Neural cell (in vitro differentiated cells): ENCODE data around the gene BHMT. TPM values are rescaled to one million over a fixed set of nuclear protein-coding genes. Genes with fewer than 3 reads are reported as not detected.
"Not testable (repeated sequence)": the region's sequence is repeated elsewhere in the genome, so short reads cannot be mapped to it uniquely, and the experiment has no call there.

Experiments
- H2AFZ ChIP-seq: fragments of 200-600, 300-800 bp; sonication (generic), shearing (Covaris generic); 2 replicates; pipeline ENCODE4 v1.6.0; 2014; ENCODE audit warnings: low read depth, mild to moderate bottlenecking, antibody characterized with exemption, low read length, moderate library complexity
- H3F3A ChIP-seq: fragments of 200-600 bp; shearing (Covaris generic); 2 replicates; pipeline ENCODE4 v1.6.1; 2016; ENCODE audit warnings: mild to moderate bottlenecking, moderate library complexity, mixed read lengths, antibody characterized with exemption, low read length; ENCODE audit not compliant: insufficient read depth, poor library complexity, severe bottlenecking
- H3K27ac ChIP-seq: fragments of 200-600, 300-800 bp; sonication (generic), shearing (Covaris generic); 2 replicates; pipeline ENCODE4 v1.5.1; 2014; ENCODE audit warnings: mild to moderate bottlenecking, low read length, moderate library complexity
- H3K27me3 ChIP-seq: fragments of 300-800, 200-600 bp; sonication (generic), shearing (Covaris generic); 2 replicates; pipeline ENCODE4 v1.6.0; 2014; ENCODE audit warnings: mild to moderate bottlenecking, low read depth, low read length, moderate library complexity; ENCODE audit not compliant: insufficient read depth
- H3K36me3 ChIP-seq: fragments of 300-800, 200-600 bp; sonication (generic), shearing (Covaris generic); 2 replicates; pipeline ENCODE4 v1.5.1; 2014; ENCODE audit warnings: mild to moderate bottlenecking, antibody characterized with exemption, low read length, moderate library complexity; ENCODE audit not compliant: insufficient read depth
- H3K4me2 ChIP-seq: fragments of 300-800, 200-600 bp; sonication (generic), shearing (Covaris generic); 2 replicates; pipeline ENCODE4 v1.6.0; 2014; ENCODE audit warnings: mild to moderate bottlenecking, low read length
- H3K4me3 ChIP-seq: fragments of 300-800, 200-600 bp; sonication (generic), shearing (Covaris generic); 2 replicates; pipeline ENCODE4 v1.5.1; 2014; ENCODE audit warnings: mild to moderate bottlenecking, low read length, moderate library complexity
- H3K79me2 ChIP-seq: fragments of 200-600 bp; shearing (Covaris generic); replicated peaks from 2 replicates; pipeline ENCODE4 v1.6.0; 2014; ENCODE audit warnings: mild to moderate bottlenecking, low read length, moderate library complexity; ENCODE audit not compliant: insufficient read depth
- H3K9ac ChIP-seq: fragments of 300-800, 200-600 bp; sonication (generic), shearing (Covaris generic); 2 replicates; pipeline ENCODE4 v1.6.1; 2016; ENCODE audit warnings: mild to moderate bottlenecking, low read length, mixed read lengths
- H3K9me2 ChIP-seq: fragments of 200-600 bp; shearing (Covaris generic); 2 replicates; pipeline ENCODE4 v1.6.1; 2016; ENCODE audit warnings: mild to moderate bottlenecking, low read length, mixed read lengths; ENCODE audit not compliant: insufficient read depth
- H3K9me3 ChIP-seq: fragments of 200-600, 300-800 bp; sonication (generic), shearing (Covaris generic); 2 replicates; pipeline ENCODE4 v1.6.1; 2016; ENCODE audit warnings: mild to moderate bottlenecking, mixed run types, low read length, moderate library complexity, mixed read lengths
- H4K20me1 ChIP-seq: fragments of 200-600 bp; shearing (Covaris generic); 2 replicates; pipeline ENCODE4 v1.6.1; 2016; ENCODE audit warnings: mild to moderate bottlenecking, mixed run types; ENCODE audit not compliant: insufficient read depth
- CTCF ChIP-seq: fragments of 450-650 bp; IDR thresholded peaks from 2 replicates; pipeline ENCODE4 v1.5.1; 2014; ENCODE audit warnings: antibody characterized with exemption, mild to moderate bottlenecking, moderate library complexity; ENCODE audit not compliant: poor library complexity, severe bottlenecking
- EP300 ChIP-seq: fragments of 450-650 bp; conservative IDR thresholded peaks from 2 replicates; pipeline ENCODE4 v1.6.1; 2014; ENCODE audit warnings: antibody characterized with exemption, mild to moderate bottlenecking, moderate library complexity; ENCODE audit not compliant: poor library complexity, severe bottlenecking
- EZH2 ChIP-seq: fragments of 200-600, 300-800 bp; shearing (Covaris generic), sonication (generic); IDR thresholded peaks from 2 replicates; pipeline ENCODE4 v1.6.1; 2014; ENCODE audit warnings: antibody characterized with exemption, low read length, borderline replicate concordance, mild to moderate bottlenecking; ENCODE audit not compliant: insufficient read depth, poor library complexity, severe bottlenecking
- MXI1 ChIP-seq: fragments of 450-650 bp; conservative IDR thresholded peaks from 2 replicates; pipeline ENCODE4 v1.6.1; 2014; ENCODE audit warnings: antibody characterized with exemption, mild to moderate bottlenecking; ENCODE audit not compliant: poor library complexity, severe bottlenecking
- POLR2AphosphoS5 ChIP-seq: IDR thresholded peaks from 2 replicates; pipeline ENCODE4 v1.6.1; 2012
- RAD21 ChIP-seq: fragments of 450-650 bp; conservative IDR thresholded peaks from 2 replicates; pipeline ENCODE4 v1.6.1; 2014; ENCODE audit warnings: antibody characterized with exemption, mild to moderate bottlenecking, moderate library complexity
- REST ChIP-seq: IDR thresholded peaks from 2 replicates; pipeline ENCODE4 v1.6.1; 2012; ENCODE audit warnings: borderline replicate concordance
- SMC3 ChIP-seq: fragments of 450-650 bp; conservative IDR thresholded peaks from 2 replicates; pipeline ENCODE4 v1.6.1; 2014; ENCODE audit warnings: antibody characterized with exemption, mild to moderate bottlenecking, moderate library complexity; ENCODE audit not compliant: poor library complexity
- TAF1 ChIP-seq: IDR thresholded peaks from 2 replicates; pipeline ENCODE4 v1.6.1; 2012; ENCODE audit warnings: low read depth
- polyA plus RNA-seq: library from polyadenylated mRNA; depleted of rRNA; stranded (reverse); fragments of >200 nt; gene quantifications from 2 replicates; pipeline ENCODE4 v1.2.3, GENCODE V29; 2014

BHMT gene
- polyA plus RNA-seq, 1 donor from 2014 or later: not detected

- TF ChIP-seq TAF1: no peak
- TF ChIP-seq POLR2AphosphoS5: no peak
- TF ChIP-seq EZH2: no peak
- no peak for TF ChIP-seq RAD21
- Histone ChIP-seq H3K4me3 (no peak overlapping the region), H3K27ac (no peak overlapping the region), H4K20me1 (no peaks in the 10 kb centered on the region), H3K27me3 (no peaks in the 10 kb centered on the region), H3K79me2 (no peaks in the 10 kb centered on the region), H3F3A (no peaks in the 10 kb centered on the region), H3K9me2 (no peaks in the 10 kb centered on the region), H3K9ac (no peak overlapping the region), H3K9me3 (no peaks in the 10 kb centered on the region), H3K36me3 (no peaks in the 10 kb centered on the region), H3K4me2 (no peak overlapping the region), H2AFZ (no peak overlapping the region)
Measured at GRCh38 chr5:79171635-79172245, 60.1 kb downstream of the BHMT start.

GRCh38 chr5:79172269-79172668 is 60.7 kb downstream of the BHMT start:
- H3K4me3 ChIP-seq: no peak overlapping the region
- no peak overlapping the region for H3K4me2 ChIP-seq
- no peaks in the 10 kb centered on the region for H3K27me3 ChIP-seq
- no peak overlapping the region for H3K9ac ChIP-seq
- no peak overlapping the region for H2AFZ ChIP-seq
- no peaks in the 10 kb centered on the region for H3K9me2 ChIP-seq
- TF ChIP-seq EP300 (no peak), REST (no peak), RAD21 (no peak)
- H3K9me3 ChIP-seq: no peaks in the 10 kb centered on the region
- no peaks in the 10 kb centered on the region for H3F3A ChIP-seq
- no peaks in the 10 kb centered on the region for H3K36me3 ChIP-seq
- no peaks in the 10 kb centered on the region for H4K20me1 ChIP-seq
- H3K79me2 ChIP-seq: no peaks in the 10 kb centered on the region
- H3K27ac ChIP-seq: no peak overlapping the region

GRCh38 chr5:79173626-79174025 is 62.0 kb downstream of the BHMT start:
- TF ChIP-seq POLR2AphosphoS5 (no peak), MXI1 (no peak), CTCF (no peak), EZH2 (no peak), EP300 (no peak), TAF1 (no peak), REST (no peak), SMC3 (no peak)
- Histone ChIP-seq H3F3A (no peaks in the 10 kb centered on the region), H3K79me2 (no peaks in the 10 kb centered on the region), H3K9me3 (no peaks in the 10 kb centered on the region), H3K4me2 (no peak overlapping the region), H3K9me2 (no peaks in the 10 kb centered on the region), H4K20me1 (no peaks in the 10 kb centered on the region), H2AFZ (no peak overlapping the region), H3K27me3 (no peaks in the 10 kb centered on the region), H3K36me3 (no peaks in the 10 kb centered on the region), H3K9ac (no peak overlapping the region), H3K27ac (no peak overlapping the region), H3K4me3 (no peak overlapping the region)

GRCh38 chr5:79180449-79180848 is 68.8 kb downstream of the BHMT start:
- H3K9ac ChIP-seq, H3K36me3 ChIP-seq, H3K4me3 ChIP-seq, H3F3A ChIP-seq, H3K79me2 ChIP-seq, H2AFZ ChIP-seq, H3K4me2 ChIP-seq, H4K20me1 ChIP-seq, H3K9me3 ChIP-seq, H3K27ac ChIP-seq, H3K27me3 ChIP-seq, H3K9me2 ChIP-seq: not testable (repeated sequence)
